HG02884 (cell line): ENCODE results near the gene RNF225.
"Not testable (repeated sequence)": the region's sequence is repeated elsewhere in the genome, so short reads cannot be mapped to it uniquely, and the experiment has no call there.

ENCODE experiments used
- ATAC-seq: cut with Tn5 transposase; IDR thresholded peaks from one replicate; pipeline ENCODE4 v1.9.1; 2021; ENCODE audit warnings: mild to moderate bottlenecking, moderate library complexity; ENCODE audit not compliant: unreplicated experiment

RNF225 gene

DNA sequence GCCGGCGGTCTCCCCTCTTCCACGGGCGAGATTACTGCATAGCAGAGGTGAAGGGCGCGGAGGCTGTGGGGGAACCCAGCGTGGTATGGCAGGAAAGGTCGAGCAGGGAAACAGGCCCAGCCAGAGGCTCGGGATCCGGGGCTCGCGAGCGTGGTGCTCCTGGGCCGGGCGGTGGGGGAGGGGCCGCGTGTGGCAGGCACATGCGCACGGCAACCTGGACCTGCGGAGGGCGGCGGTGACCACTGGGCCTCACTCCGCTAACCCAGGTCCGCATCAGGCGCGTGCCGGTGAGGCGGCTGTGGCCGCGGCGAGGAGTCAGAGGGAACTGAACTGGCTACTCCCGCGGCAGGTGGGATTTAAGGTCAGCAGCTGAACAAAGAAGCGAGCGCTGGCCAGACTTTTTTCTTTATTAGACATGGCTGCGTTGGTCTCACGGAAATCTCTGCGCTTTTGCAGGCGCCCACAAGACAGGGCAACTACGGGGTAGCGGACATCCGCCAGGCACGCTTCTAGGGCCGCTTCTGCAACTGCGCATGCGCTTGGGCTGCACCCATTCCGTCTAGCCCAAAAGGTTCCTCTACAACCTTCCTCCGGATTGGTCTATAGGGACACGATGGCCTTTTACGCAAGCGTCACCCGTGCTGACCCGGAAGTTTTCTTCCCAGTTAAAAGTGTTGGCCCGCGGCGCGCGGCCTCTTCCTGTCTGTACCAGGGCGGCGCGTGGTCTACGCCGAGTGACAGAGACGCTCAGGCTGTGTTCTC, 8.7 kb upstream of the RNF225 start, which contains the start of gene RPS5:
Gene RPS5, plus strand, starts transcription at position 694 of the 762 bp plus-strand sequence. CDS start 869 bp downstream, outside the sequence.
- ATAC-seq, result peak; percentile 76

DNA sequence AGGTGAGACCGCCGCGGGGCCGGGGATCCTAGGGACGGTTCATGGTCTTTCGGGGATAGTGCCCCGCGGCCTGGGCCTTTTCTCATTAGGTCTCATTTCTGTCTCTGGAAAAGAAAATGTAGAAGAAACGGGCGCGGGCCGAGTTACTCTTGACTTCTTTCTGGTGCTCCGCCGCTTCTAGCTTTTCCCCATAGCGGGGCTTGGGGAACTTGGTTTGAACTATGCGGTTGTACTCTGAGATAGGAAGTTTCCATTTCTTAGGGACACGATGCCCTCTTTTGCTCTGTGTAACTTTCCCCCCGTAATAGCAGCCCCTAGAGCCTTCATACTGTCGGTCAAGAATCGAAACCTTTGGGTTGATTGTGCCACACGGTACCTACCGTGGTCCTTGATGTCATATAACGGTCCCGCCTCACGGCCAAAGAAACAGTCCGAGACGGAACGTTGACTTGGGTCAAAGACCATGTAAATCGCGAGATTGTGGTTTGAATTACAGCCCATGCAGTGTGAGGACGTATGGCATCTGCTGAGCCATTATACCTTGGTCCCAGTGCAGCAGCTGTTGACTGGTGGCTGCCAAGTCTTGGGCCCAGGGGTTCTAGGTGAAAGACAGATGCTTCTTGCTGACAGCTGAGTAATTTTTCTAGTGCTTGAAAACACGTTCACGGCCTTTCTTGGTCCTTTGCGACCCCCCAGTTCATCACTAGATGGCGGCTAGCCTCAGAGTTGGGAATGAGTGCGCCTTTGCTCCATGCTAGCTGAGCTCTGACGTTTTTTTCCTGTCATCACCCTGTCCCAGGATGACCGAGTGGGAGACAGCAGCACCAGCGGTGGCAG, 7.9 kb upstream of the RNF225 start:
- ATAC-seq, result no peak

DNA sequence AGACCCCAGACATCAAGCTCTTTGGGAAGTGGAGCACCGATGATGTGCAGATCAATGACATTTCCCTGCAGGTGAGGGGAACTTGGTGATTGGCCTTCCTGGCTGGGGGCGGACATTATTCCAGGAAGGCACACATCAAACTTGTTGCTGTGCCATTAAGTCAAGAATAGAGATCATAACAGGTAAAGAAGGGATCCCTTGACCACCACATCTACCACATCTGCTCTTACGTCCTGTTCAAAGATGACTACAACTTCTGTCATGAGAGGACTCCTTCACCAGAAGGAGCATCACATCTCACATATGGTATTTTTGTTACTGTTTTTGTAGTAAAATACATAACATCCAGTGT, 7.3 kb upstream of the RNF225 start:
- ATAC-seq, result no peak

DNA sequence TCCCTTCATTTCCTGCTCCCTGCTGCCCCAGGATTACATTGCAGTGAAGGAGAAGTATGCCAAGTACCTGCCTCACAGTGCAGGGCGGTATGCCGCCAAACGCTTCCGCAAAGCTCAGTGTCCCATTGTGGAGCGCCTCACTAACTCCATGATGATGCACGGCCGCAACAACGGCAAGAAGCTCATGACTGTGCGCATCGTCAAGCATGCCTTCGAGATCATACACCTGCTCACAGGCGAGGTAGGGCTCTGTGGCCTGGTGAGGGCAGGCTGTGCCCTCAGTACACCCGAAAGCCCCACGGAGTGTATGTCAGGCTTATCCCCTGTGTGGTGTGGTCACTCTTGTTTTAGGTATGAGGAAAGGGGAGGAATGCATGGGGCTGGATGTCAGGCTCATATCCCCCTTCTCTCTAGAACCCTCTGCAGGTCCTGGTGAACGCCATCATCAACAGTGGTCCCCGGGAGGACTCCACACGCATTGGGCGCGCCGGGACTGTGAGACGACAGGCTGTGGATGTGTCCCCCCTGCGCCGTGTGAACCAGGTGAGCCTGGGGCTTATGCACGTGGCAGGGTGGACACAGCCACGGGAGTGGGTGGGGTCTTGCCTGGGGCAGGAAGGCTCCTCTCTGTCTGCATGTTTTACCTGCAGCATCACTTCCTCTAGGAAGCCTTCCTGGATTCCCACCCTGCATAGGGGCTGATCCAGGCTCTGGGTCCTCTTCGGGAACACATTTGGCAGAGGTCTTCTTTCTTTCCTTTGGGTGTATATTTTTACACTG, 2.3 kb upstream of the RNF225 start:
- no peak for ATAC-seq

DNA sequence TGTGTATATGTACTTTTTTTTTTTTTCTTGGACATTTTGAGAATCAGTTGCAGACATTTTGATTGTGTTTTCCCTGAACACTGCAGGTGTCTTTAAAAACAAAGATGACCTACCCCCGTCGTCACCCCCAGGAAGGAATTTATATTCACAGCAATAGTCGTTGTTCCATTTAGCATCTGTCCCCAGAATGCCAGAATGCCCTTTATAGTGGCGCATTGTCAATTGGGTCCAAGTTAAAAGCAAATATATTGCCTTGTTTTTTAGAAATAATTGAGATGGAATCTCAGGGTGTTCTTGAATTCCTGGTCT, 1.8 kb upstream of the RNF225 start:
- no peak for ATAC-seq

DNA sequence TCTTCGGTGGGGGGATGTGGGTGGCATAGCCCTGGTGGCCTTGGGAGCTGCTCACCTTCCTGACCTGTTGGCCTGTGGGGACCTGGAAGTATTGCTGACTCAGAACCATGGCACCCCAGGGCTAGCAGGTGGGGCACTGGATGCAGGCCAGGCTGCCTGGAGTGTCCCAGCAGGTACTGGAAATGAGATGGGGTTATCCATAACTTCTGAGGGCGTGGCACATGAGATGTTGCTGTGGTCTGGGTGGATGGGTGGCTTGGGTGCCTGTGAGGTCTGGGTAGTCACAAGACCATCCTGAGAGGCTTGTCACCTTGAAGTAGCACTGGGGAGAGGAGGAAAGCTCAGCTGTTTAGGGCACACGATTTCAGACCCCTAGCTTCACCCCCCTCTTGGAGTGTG, 636 bp upstream of the RNF225 start:
- no peak for ATAC-seq

DNA sequence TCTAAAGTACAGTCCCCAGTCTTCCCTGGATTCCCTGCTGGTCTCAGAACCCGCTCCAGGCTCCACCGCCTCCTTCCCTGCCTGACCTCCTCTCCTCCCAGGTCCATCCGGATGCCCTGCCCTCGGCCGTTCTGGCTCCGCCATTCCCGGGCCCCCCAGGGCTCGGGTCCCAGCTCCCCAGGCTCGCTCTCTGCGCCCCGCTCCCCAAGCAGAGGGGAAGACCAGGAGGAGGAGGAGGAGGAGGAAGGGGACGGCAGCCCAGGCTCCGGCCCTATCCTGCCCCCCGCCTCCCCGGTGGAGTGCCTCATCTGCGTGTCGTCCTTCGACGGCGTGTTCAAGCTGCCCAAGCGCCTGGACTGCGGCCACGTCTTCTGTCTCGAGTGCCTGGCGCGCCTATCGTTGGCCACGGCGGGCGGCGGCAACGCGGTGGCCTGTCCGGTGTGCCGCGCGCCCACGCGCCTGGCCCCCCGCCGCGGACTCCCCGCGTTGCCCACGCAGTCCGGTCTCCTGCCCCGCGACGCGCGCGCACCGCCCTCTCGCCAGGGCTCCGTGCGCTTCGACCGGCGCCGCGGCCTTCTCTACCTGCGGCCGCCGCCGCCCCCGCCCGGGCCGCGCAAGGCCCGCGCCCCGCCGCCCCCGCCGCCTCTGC, 647 bp downstream of the RNF225 start:
- ATAC-seq, result no peak

DNA sequence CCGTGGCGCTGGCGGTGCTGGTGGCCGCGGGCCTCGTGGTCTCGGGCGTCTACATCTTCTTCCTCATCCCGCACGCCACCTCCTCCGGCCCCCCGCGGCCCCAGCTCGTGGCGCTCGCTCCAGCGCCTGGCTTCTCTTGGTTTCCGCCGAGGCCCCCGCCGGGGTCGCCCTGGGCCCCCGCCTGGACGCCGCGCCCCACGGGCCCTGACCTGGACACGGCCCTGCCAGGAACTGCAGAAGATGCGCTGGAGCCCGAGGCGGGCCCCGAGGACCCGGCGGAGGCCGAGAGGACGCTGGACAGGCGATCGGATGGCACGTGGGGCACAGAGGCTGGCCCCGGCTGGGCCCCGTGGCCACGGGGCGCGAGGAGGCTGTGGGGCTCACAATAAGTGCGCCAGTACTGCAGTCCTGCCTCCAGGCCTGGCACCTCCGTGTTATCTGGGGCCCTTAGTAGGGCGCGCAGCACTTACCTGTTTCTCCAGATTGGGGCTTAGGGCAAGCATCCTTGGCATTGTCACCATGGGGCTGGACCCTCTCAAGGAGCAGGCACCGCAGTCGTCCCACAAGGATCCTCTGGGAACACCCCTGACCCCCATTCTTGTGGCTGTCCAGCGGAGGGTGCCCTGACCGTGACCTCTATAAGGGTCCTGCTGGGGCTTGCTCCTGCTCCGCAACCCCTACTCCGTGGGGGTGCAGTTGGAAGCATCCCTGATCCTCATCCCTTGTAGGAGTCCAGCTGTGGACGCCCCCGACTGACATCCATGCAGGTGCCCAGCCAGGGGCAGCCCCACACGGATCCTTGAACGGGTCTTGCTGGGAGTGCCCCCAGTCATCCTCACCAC, 1.5 kb downstream of the RNF225 start:
- ATAC-seq, result no peak

DNA sequence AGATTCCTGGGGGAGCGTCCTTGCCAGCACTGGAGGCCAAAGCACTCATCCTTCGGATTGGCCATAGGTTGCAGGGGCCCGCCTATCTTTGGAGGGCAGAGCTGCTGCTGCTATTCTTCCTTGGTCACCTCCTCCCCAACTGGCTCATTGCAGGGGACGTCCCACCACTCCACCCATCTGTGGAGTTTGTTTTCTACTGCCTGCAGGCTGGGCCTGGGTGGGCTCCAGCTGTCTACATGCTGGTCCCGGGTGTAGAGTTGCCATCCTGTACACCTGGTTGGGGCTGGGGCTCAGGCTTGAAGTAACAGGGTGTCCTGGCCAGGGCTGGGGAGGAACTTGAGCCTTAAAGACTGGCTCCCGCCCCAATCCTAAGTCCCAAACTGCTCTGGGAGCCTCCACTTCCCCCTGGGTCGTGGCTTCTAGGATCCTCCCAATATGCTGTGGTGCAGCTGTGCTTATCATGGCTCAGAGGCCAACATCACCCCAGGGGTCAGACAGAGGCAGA, 2.1 kb downstream of the RNF225 start:
- no peak for ATAC-seq

DNA sequence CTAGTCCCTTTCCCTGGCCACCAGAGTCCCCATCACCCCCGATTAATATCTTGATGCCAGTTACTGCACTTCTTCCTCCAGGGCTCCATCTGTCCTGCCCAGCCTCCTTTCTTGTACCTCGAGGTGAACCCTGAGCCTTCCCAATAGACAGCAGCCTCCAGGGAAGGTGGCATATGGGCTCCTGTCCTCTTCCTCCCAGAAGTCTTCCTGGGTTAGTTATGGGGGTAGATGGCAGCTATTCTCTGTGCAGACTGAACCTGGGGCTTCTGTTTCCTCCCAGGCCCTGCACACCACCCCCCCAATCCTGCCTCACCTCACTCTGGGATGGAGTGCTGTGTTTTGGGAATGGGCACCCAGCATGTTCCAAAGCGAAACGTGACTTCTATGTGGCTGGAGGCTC, 2.6 kb downstream of the RNF225 start:
- no peak for ATAC-seq

DNA sequence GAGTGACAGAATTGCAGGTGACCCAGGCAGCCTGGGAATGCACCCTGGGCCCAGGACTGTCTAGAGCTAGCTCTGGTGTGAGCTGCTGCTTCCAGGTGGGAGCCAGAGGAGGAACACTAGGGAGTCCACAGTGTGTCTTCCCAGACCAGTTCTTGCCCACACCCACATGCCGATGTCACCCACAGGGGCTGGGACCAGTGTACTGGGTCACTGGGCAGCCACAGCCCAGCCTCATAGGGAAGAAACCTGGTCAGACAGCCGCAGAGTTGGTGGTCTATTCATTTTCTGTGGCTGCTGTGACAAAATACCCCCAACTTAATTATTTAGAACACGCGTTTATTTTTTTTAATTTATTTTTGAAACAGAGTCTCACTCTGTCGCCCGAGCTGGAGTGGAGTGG, 3.1 kb downstream of the RNF225 start:
- ATAC-seq, result no peak

DNA sequence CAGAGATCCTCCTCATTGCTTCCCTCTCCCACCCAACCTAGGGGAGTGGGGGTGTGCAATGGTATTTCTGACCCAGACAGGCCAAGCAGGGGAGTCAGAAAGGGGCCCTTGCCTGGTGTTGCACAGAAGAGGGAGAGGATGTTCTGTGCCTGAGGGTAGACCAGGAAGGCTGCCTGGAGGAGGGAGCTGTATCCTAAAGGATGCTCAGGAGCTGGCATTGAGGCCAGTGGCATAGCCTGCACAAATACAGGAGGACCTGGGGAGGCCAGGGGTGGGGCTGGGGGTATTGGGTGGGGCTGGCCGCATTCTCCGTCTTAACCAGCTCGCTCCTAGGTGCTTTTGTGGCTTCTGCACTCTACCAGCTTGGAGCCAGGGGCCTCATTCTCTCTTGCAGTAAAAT, 4.4 kb downstream of the RNF225 start:
- ATAC-seq, result no peak

DNA sequence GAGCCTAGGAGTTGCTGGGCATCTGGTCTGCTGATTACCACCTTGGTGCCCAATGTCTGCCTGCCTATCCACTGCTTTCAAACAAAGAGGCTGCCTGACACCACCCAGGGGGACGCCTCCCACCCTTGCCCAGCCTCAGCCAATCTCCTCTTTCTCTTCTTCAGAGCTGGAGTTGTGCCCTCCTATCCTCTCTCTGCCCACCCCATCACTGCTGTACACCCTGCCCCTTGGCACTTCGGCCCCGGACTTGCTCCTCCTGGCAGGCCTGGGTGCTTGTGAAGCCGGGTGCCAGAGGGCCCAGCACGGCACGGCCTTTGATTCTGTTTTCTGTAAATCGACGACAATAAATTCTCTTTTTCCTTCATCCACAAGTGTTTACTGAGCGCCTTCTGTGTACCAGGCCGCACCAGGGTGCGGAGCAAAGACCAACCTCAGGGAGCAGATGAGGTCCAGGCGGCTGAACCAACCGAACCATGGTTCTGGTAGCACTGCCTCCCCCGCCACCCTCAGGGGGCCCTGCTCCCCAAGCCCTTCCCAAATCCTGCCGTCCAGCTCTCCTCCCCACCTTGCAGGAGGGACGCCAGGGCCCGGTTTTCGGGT, 5.0 kb downstream of the RNF225 start:
- ATAC-seq, result no peak

DNA sequence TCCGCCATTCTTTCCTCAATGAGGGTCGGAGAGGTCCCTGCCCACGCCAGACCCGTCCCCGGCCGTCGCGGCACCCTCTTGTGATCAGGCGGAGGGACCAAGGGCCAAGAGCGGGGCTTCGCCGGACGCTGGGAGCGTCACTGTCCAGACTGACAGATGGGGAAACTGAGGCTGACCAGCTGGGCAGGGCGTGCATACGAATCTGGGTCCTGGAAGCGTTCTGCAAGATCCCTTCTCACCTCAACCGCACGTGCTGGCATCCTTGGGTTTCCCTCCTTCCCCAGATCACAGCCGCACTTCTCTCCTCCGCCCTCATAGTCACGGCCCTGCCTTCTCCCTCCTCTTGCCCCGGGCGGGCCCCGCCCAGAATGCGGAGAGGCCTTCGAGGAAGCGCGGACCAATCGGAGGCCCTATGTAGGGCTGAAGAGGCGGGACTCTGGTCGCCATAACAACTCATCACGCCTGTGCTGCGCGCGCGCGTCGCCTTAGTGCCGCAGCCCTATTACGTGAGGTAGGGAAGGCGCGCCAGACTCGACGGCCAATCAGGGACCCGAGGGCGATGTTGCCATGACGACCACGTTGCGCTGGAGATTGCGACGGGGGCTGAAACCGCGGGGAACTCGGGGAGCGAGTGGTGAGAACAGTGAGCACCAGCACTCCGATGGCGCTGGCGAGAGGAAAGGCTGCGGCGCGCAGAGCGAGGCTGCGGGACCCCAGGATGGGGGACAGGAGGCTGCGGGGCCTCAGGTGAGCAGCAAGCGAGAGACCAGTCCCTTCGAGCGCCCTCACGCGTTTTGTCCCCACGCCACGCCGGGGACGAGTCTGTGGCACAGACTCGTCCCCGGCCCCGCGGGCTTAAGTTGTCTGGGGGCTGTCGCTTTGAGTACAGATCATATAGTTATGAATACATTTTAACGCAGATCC, 5.7 kb downstream of the RNF225 start:
- peak; percentile 94 for ATAC-seq

DNA sequence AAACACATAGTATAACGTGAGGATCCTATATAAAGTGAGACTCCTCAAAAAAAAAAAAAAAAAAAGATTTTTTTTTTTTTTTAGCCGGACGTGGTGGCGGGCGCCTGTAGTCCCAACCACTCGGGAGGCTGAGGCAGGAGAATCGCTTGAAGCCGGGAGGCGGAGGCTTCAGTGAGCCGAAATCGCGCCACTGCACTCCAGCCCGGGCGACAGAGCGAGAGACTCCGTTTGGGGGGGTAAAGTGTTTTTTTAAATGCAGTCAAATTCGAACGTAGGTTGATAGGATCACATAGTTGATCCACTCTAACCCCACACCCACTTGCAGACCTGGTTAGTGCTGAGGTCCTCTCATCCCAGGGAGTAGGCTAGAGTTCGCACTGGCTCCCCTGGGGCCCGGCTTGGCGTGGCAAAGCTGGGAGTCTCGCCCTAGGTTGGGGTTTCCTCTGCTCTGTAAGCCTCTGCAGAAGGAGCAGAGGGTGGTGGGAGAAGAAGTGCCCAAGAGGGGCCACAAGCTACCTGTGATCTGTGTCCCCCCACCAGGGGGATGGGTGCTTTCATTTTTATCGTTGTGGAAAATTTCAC, 6.5 kb downstream of the RNF225 start:
- ATAC-seq, result no peak

DNA sequence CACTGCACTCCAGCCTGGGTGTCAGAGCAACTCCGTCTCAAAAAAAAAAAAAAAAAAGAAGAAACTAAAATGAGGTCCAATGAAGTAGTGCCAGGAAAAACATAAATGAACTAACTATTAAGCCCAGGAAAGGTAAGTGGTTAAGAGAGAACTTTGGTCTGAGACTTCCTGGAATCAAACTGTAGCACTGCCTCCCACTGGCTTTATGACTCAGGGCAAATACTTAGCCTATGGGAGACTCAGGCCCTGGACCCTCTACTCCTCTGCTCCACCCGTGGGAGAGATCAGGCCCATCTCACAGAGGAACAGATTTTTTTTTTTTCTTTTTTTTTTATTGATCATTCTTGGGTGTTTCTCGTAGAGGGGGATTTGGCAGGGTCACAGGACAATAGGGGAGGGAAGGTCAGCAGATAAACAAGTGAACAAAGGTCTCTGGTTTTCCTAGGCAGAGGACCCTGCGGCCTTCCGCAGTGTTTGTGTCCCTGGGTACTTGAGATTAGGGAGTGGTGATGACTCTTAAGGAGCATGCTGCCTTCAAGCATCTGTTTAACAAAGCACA, 8.5 kb downstream of the RNF225 start:
- ATAC-seq, result not testable (repeated sequence)

DNA sequence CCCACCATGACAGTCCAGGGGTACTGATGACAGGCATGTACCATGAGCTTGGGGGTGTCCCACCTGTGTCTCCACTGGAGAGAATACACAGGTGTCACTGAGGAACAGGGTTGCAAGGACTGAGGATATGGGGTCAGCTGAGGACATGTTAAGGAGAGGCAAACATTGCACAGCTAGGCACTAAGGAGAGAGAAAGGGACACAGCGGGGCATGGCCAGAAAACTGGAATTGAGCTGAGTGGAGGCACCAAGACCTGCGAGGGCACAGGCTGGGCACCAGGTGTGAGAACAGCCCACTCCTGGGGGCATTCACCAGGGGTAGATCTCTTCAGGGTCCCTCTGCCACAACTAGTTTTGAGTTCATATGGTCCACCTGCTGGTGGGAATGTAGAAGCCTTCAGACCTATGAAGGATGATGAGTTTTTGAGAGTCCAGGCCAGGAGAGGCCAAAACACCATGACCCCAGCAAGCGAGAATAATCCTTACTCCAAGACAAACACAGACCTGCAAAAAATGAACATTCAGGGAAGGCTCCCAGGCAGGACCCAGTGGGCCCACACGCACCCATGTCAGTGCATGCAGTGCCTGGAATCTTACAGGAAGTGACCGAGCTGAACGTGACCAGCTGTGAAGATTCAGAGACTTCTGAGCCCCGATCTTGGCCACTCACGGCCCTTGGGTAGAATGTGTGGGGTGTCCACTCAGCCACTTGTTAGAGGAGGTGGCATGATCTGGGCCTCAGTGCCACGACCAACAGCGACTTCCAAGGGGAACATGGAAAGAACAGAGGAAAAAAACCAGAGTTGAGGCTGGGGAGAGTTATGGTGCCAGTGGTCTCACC, 11.6 kb downstream of the RNF225 start:
- no peak for ATAC-seq
